K562 (cell line): Measurements from ENCODE around the gene ZNF628. TPM values are rescaled to one million over a fixed set of nuclear protein-coding genes. Genes with fewer than 3 reads are reported as not detected.
A peak's percentile ranks its signal among the peaks of the same experiment; 100 is the strongest.

Source experiments
- ATAC-seq: fragments of 200-7000 bp; cut with Tn5 transposase; 3 replicates; pipeline ENCODE4 v1.9.1; 2020; ENCODE audit warnings: moderate library complexity
- BruUV-seq: library from RNA; stranded (reverse); fragments of 400-500 nt; replicated peaks from 2 replicates; lab custom pipeline; 2021; lab: Mats Ljungman, UMichigan
- CTCF ChIA-PET: fragments of 300-600 bp; formaldehyde crosslinking; extraction: SDS; loops from one replicate; lab custom pipeline; 2021; ENCODE audit warnings: low intra/inter-chr PET ratio; lab: Yijun Ruan, JAX
- POLR2A ChIA-PET: fragments of 300-600, 350-650 bp; sonication (Branson Sonifier 250); formaldehyde crosslinking; extraction: SDS; loops from one replicate; lab custom pipeline; 2021; ENCODE audit warnings: antibody characterized with exemption, inconsistent platforms; lab: Yijun Ruan, JAX
- DNase-seq, 4 experiments: peaks; one replicate each; pipeline versions ENCODE4 v3.0.0 to v3.0.0-alpha.2; 2011 to 2018; ENCODE audit warnings: low spot score in 3 of 4, mixed read lengths in 3 of 4; ENCODE audit errors: extremely low read depth in 1 of 4
- FAIRE-seq: peaks from 2 replicates; lab custom pipeline; 2011; peaks lifted over from hg19 to GRCh38; lab: Jason Lieb, UNC
- H2AFZ ChIP-seq: 2 replicates; pipeline ENCODE4 v1.6.0; 2011; ENCODE audit warnings: low read depth, low read length, control low read depth, inconsistent platforms
- H3K27ac ChIP-seq: fragments of 200-600 bp; 3 replicates; pipeline ENCODE4 v1.8.0; 2011; ENCODE audit warnings: low read depth, mild to moderate bottlenecking, control low read depth, inconsistent platforms, low read length, moderate library complexity, mixed read lengths; ENCODE audit errors: extremely low read depth
- H3K27me3 ChIP-seq, 2 experiments: fragments of 300-600 bp in 1 of 2; 2 replicates in 1 of 2; 3 replicates in 1 of 2; pipeline versions ENCODE4 v1.6.0 to v1.8.0; 2011; ENCODE audit warnings: inconsistent platforms in 2 of 2, low read length in 2 of 2, mild to moderate bottlenecking in 1 of 2, mixed read lengths in 1 of 2, moderate library complexity in 1 of 2; ENCODE audit not compliant: control insufficient read depth in 2 of 2, insufficient read depth in 2 of 2
- H3K36me3 ChIP-seq: fragments of 300-600 bp; 3 replicates; pipeline ENCODE4 v1.8.0; 2011; ENCODE audit warnings: mild to moderate bottlenecking, low read length, inconsistent platforms; ENCODE audit not compliant: control insufficient read depth, insufficient read depth
- H3K4me1 ChIP-seq, 2 experiments: fragments of 200-600 bp in 1 of 2; replicated peaks in 1 of 2; 2 replicates in 1 of 2; 3 replicates in 1 of 2; pipeline versions ENCODE4 v1.5.1 to v1.8.0; 2011; ENCODE audit warnings: inconsistent platforms in 2 of 2, low read length in 2 of 2, mild to moderate bottlenecking in 1 of 2, mixed read lengths in 1 of 2, moderate library complexity in 1 of 2; ENCODE audit not compliant: control insufficient read depth in 2 of 2, insufficient read depth in 2 of 2
- H3K4me2 ChIP-seq: 2 replicates; pipeline ENCODE4 v1.6.1; 2011; ENCODE audit warnings: low read length, control low read depth, inconsistent platforms, mixed read lengths; ENCODE audit not compliant: insufficient read depth
- H3K4me3 ChIP-seq: fragments of 200-600 bp; sonication (generic), shearing (Covaris generic); 2 replicates; pipeline ENCODE4 v1.5.1; 2016; ENCODE audit warnings: control low read depth, inconsistent platforms
- H3K79me2 ChIP-seq: fragments of 200-600 bp; 3 replicates; pipeline ENCODE4 v1.8.0; 2011; ENCODE audit warnings: low read length, inconsistent platforms; ENCODE audit not compliant: control insufficient read depth, insufficient read depth
- H3K9ac ChIP-seq, 2 experiments: 2 replicates each; pipeline versions ENCODE4 v1.6.0 to v1.6.1; 2011; ENCODE audit warnings: low read depth in 2 of 2, low read length in 2 of 2, control low read depth in 1 of 2, inconsistent platforms in 1 of 2, mild to moderate bottlenecking in 1 of 2, mixed read lengths in 1 of 2; ENCODE audit not compliant: insufficient read depth in 1 of 2
- H3K9me1 ChIP-seq: one replicate; pipeline ENCODE4 v1.6.0; 2011; ENCODE audit warnings: inconsistent platforms, mild to moderate bottlenecking, low read length, moderate library complexity; ENCODE audit not compliant: control insufficient read depth, insufficient read depth
- H3K9me3 ChIP-seq: replicated peaks from 2 replicates; pipeline ENCODE4 v1.5.1; 2011; ENCODE audit warnings: low read depth, low read length, inconsistent platforms; ENCODE audit not compliant: control insufficient read depth, insufficient read depth
- H4K20me1 ChIP-seq: replicated peaks from 2 replicates; pipeline ENCODE4 v1.6.1; 2011; ENCODE audit warnings: low read length, inconsistent platforms, mixed read lengths; ENCODE audit not compliant: control insufficient read depth, insufficient read depth
- ARID1B ChIP-seq: fragments of 450-650 bp; IDR thresholded peaks from 2 replicates; pipeline ENCODE4 v1.6.1; 2016; ENCODE audit warnings: antibody characterized with exemption, mild to moderate bottlenecking, inconsistent platforms
- ASH1L ChIP-seq: fragments of 450-650 bp; IDR thresholded peaks from 2 replicates; pipeline ENCODE4 v1.6.1; 2018; ENCODE audit warnings: borderline replicate concordance, mild to moderate bottlenecking, low read depth; ENCODE audit not compliant: partially characterized antibody
- EHMT2 ChIP-seq: fragments of 450-650 bp; IDR thresholded peaks from 2 replicates; pipeline ENCODE4 v1.6.1; 2018; ENCODE audit warnings: antibody characterized with exemption
- HCFC1 ChIP-seq: IDR thresholded peaks from 2 replicates; pipeline ENCODE4 v1.6.1; 2012; ENCODE audit warnings: low read depth, low read length, improper control_type of control experiment
- LEF1 ChIP-seq: fragments of 450-650 bp; IDR thresholded peaks from 2 replicates; pipeline ENCODE4 v1.6.1; 2016; ENCODE audit warnings: mild to moderate bottlenecking
- NBN ChIP-seq: fragments of 450-650 bp; IDR thresholded peaks from 2 replicates; pipeline ENCODE4 v1.6.1; 2016; ENCODE audit warnings: low read depth, mild to moderate bottlenecking
- POLR2G ChIP-seq: fragments of 200-400 bp; formaldehyde crosslinking; IDR thresholded peaks from 2 replicates; pipeline ENCODE4 v1.6.1; 2017; ENCODE audit warnings: low read depth, mild to moderate bottlenecking, antibody characterized with exemption, low read length, moderate library complexity
- PPARD ChIP-seq: fragments of 250-450 bp; sonication (Bioruptor Pico); IDR thresholded peaks from 2 replicates; pipeline ENCODE4 v1.8.0; 2022; ENCODE audit warnings: inconsistent platforms, mild to moderate bottlenecking, moderate library complexity
- RBFOX2 ChIP-seq: fragments of 200-400 bp; formaldehyde crosslinking; IDR thresholded peaks from 2 replicates; pipeline ENCODE4 v1.6.1; 2017; ENCODE audit warnings: low read depth, mild to moderate bottlenecking, low read length, moderate library complexity
- RUNX1 ChIP-seq: sonication (generic); IDR thresholded peaks from 2 replicates; pipeline ENCODE4 v1.6.1; 2016; ENCODE audit warnings: antibody characterized with exemption, low read depth
- SP1 ChIP-seq: sonication (generic); formaldehyde crosslinking; IDR thresholded peaks from 2 replicates; pipeline ENCODE4 v1.8.1; 2022; ENCODE audit warnings: mild to moderate bottlenecking, missing genetic modification reagents
- TBP ChIP-seq: optimal IDR thresholded peaks from 2 replicates; pipeline ENCODE3; 2011; ENCODE audit warnings: low read depth, low read length, improper control_type of control experiment
- ZFX ChIP-seq: sonication (generic); formaldehyde crosslinking; IDR thresholded peaks from 2 replicates; pipeline ENCODE4 v1.8.0; 2022; ENCODE audit warnings: mild to moderate bottlenecking, missing genetic modification reagents, moderate library complexity
- ZNF133 ChIP-seq: fragments of 250-450 bp; sonication (Bioruptor Pico); IDR thresholded peaks from 2 replicates; pipeline ENCODE4 v1.4.0; 2020; ENCODE audit warnings: mild to moderate bottlenecking
- ZNF696 ChIP-seq: fragments of 250-450 bp; sonication (Bioruptor Pico); conservative IDR thresholded peaks from 2 replicates; pipeline ENCODE4 v1.4.0; 2020; ENCODE audit warnings: mild to moderate bottlenecking, moderate library complexity
- WGBS: fragments of 100-300 bp; shearing (Covaris generic); methylation state at CpG from one replicate; pipeline ENCODE4 v1.1.6; 2016; ENCODE audit warnings: low coverage, mixed read lengths; ENCODE audit not compliant: insufficient coverage; ENCODE audit errors: missing lambda C conversion rate; 5-methylcytosine and 5-hydroxymethylcytosine counted together
- in situ Hi-C: fragments of 300-500 bp; cut with MboI; formaldehyde crosslinking; loops from 4 replicates; pipeline ENCODE4 v1.15.0; 2018; ENCODE audit warnings: inconsistent platforms, mixed read lengths
- intact Hi-C: fragments of 100-400 bp; cut with micrococcal nuclease; formaldehyde crosslinking; loops from 2 replicates; pipeline ENCODE4 v1.14.2; 2022
- polyA plus RNA-seq, 8 experiments: library from polyadenylated mRNA; depleted of rRNA in 4 of 8; stranded (reverse) in 5 of 8; unstranded in 3 of 8; fragments of >200 nt; fragmentation: Nextera tagmentation in 2 of 8; fragmentation: Illumina TruSeq in 1 of 8; extraction: Ambion mirVana in 2 of 8; extraction: Trizol in 1 of 8; gene quantifications; 2 replicates each; pipeline versions ENCODE4 v1.2.1 to v1.2.3, GENCODE V29; 2011 to 2014; ENCODE audit warnings: inconsistent platforms in 1 of 8, missing spikeins in 1 of 8
- total RNA-seq, 7 experiments: library from RNA; depleted of rRNA in 6 of 7; stranded (reverse); fragments of >200 nt in 6 of 7; fragmentation: Illumina TruSeq in 2 of 7; extraction: Trizol in 2 of 7; gene quantifications; 2 replicates each; pipeline versions ENCODE4 v1.2.1 to v1.2.3, GENCODE V29; 2011 to 2021; ENCODE audit warnings: low replicate concordance in 1 of 7
- TF ChIP-seq, protein P1 (sequence below), 2 experiments: IDR thresholded peaks; 2 replicates each; pipeline ENCODE4 v1.6.1; 2012; ENCODE audit warnings: improper control_type of control experiment in 2 of 2, low read depth in 2 of 2, low read length in 2 of 2, borderline replicate concordance in 1 of 2

Gene ZNF628
- total and polyA plus RNA-seq, 9 of the 15 experiments (the other 6 are each of a cell fraction or from before 2014, with no cell fraction given), result 0.13 to 13.6 (median 2.2) TPM; not detected in 3

GRCh38 chr19:55477905-55478304 lies 1.5 kb downstream of the ZNF628 start:
- ChIA-PET POLR2A (interaction anchor here (1.4 to 3.2 kb wide), 3 partner anchors 11 to 16 kb away, joined by 5 to 26 read pairs (median 9); partner anchors contain the start of gene ISOC2), CTCF (no interaction called here)
- ATAC-seq, result no peak

More at GRCh38 chr19:55477905-55478304, 1.5 kb downstream of the ZNF628 start:
- intact Hi-C loops, result no loop called here
- DNase-seq, result no peak
- in situ Hi-C loops, result no loop called here
- TF ChIP-seq, protein P1, sequence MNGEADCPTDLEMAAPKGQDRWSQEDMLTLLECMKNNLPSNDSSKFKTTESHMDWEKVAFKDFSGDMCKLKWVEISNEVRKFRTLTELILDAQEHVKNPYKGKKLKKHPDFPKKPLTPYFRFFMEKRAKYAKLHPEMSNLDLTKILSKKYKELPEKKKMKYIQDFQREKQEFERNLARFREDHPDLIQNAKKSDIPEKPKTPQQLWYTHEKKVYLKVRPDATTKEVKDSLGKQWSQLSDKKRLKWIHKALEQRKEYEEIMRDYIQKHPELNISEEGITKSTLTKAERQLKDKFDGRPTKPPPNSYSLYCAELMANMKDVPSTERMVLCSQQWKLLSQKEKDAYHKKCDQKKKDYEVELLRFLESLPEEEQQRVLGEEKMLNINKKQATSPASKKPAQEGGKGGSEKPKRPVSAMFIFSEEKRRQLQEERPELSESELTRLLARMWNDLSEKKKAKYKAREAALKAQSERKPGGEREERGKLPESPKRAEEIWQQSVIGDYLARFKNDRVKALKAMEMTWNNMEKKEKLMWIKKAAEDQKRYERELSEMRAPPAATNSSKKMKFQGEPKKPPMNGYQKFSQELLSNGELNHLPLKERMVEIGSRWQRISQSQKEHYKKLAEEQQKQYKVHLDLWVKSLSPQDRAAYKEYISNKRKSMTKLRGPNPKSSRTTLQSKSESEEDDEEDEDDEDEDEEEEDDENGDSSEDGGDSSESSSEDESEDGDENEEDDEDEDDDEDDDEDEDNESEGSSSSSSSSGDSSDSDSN (IDR thresholded peaks at IDR 0.05; ENCODE audit: borderline replicate concordance in 1 of 2, low read depth in 2 of 2, low read length in 2 of 2), result no peak
- TF ChIP-seq PPARD (CRISPR knock-in tag), result no peak
- TF ChIP-seq ZFX (CRISPR knock-in tag), result 0 out of 2 replicates have a peak, but pooled peaks have one; percentile 2
- TF ChIP-seq RUNX1, result no peak
- TF ChIP-seq NBN, result no peak
- no peak for TF ChIP-seq SP1
- peak; percentile 56; the same call in 1 of the 2 replicates for TF ChIP-seq POLR2G
- TF ChIP-seq ZNF133 (CRISPR knock-in tag), result no peak
- TF ChIP-seq ASH1L, result no peak
- TF ChIP-seq EHMT2, result no peak
- no peak for TF ChIP-seq ARID1B
- no peak for TF ChIP-seq ZNF696
- no peak for TF ChIP-seq LEF1
- peak; percentile 58; the same call in 1 of the 2 replicates for TF ChIP-seq RBFOX2
- no peak for TF ChIP-seq TBP
- TF ChIP-seq HCFC1, result no peak
- TF ChIP-seq, all 486 proteins: peak for 3
- Histone ChIP-seq H3K79me2 (peaks cover 20% of the 10 kb centered on the region), H3K9me1 (no peaks in the 10 kb centered on the region), H3K9me3 (no peaks in the 10 kb centered on the region), H3K27me3 (no peaks in the 10 kb centered on the region), H3K4me3 (peak overlapping the region; percentile 61), H3K27ac (peak overlapping the region; percentile 36; the same call in 2 of the 3 replicates), H4K20me1 (no peaks in the 10 kb centered on the region), H3K4me1 (peaks cover 27 to 57% of the 10 kb centered on the region in 2 experiments), H3K9ac (peak overlapping the region; percentile 67 to 76; a peak in 3 of 4 replicates), H3K36me3 (peaks cover 17% of the 10 kb centered on the region), H2AFZ (no peak overlapping the region), H3K4me2 (peak overlapping the region; percentile 92)
- 69% methylated on average over 13 of the region's 13 CpGs for WGBS
- no TSS peak for BruUV-seq
- FAIRE-seq, result peak; percentile 64
